ENCODE data around the gene RND3.

The RND3 gene

GRCh38 chr2:150487537-150488429 lies at the start of gene RND3:
Gene RND3 (minus strand): TSS chr2:150487667. CDS start chr2:150487417, 250 bp downstream.
- no peak for DNase-seq (ENCODE audit: low read depth in 2 of 2)

GRCh38 chr2:150535176-150535575 lies 47.7 kb upstream of the RND3 start:
- no peak for DNase-seq (ENCODE audit: low read depth in 2 of 2)

- no peak for DNase-seq (ENCODE audit: low read depth in 2 of 2)
These were observed 45.4 kb upstream of the RND3 start for GRCh38 chr2:150532879-150533278.

- no peak for DNase-seq (ENCODE audit: low read depth in 2 of 2)
These were observed 44.6 kb upstream of the RND3 start for GRCh38 chr2:150532020-150532419.

- no peak for DNase-seq (ENCODE audit: low read depth in 2 of 2)
These were observed 44.1 kb upstream of the RND3 start for GRCh38 chr2:150531591-150531990.

GRCh38 chr2:150530168-150530567 lies 42.7 kb upstream of the RND3 start:
- no peak for DNase-seq (ENCODE audit: low read depth in 2 of 2)

GRCh38 chr2:150528861-150529801 lies 41.7 kb upstream of the RND3 start:
- DNase-seq (ENCODE audit: low read depth in 2 of 2), result no peak

GRCh38 chr2:150526827-150527226 lies 39.4 kb upstream of the RND3 start:
- DNase-seq (ENCODE audit: low read depth in 2 of 2), result no peak

- no peak for DNase-seq (ENCODE audit: low read depth in 2 of 2)
These were observed 38.5 kb upstream of the RND3 start for GRCh38 chr2:150526006-150526405.

- no peak for DNase-seq (ENCODE audit: low read depth in 2 of 2)
These were observed 34.8 kb upstream of the RND3 start for GRCh38 chr2:150522269-150522668.

GRCh38 chr2:150520887-150521664 lies 33.6 kb upstream of the RND3 start:
- no peak for DNase-seq (ENCODE audit: low read depth in 2 of 2)

GRCh38 chr2:150520033-150520432 lies 32.6 kb upstream of the RND3 start:
- DNase-seq (ENCODE audit: low read depth in 2 of 2), result no peak

- DNase-seq (ENCODE audit: low read depth in 2 of 2), result no peak
These were observed 30.6 kb upstream of the RND3 start for GRCh38 chr2:150517951-150518680.

GRCh38 chr2:150513647-150514046 lies 26.2 kb upstream of the RND3 start:
- no peak for DNase-seq (ENCODE audit: low read depth in 2 of 2)

GRCh38 chr2:150508497-150509137 lies 21.1 kb upstream of the RND3 start:
- DNase-seq (ENCODE audit: low read depth in 2 of 2), result no peak

GRCh38 chr2:150507071-150507470 lies 19.6 kb upstream of the RND3 start:
- no peak for DNase-seq (ENCODE audit: low read depth in 2 of 2)

- no peak for DNase-seq (ENCODE audit: low read depth in 2 of 2)
These were observed 17.7 kb upstream of the RND3 start for GRCh38 chr2:150505178-150505577.

GRCh38 chr2:150495993-150496627 lies 8.6 kb upstream of the RND3 start:
- no peak for DNase-seq (ENCODE audit: low read depth in 2 of 2)

GRCh38 chr2:150495001-150495400 lies 7.5 kb upstream of the RND3 start:
- DNase-seq (ENCODE audit: low read depth in 2 of 2), result no peak
